Inflammatory macrophage treated with lipopolysaccharide for 4 hours (primary cell): ENCODE measurements around the gene NAP1L4.

Experiments
- DNase-seq: peaks from one replicate; pipeline ENCODE4 v3.0.0-alpha.2; 2020

NAP1L4 gene

GRCh38 chr11:3010521-3011275 lies 18.6 kb upstream of the NAP1L4 start:
- DNase-seq, result no peak

- no peak for DNase-seq
Observed at GRCh38 chr11:3010004-3010403, 17.9 kb upstream of the NAP1L4 start.

GRCh38 chr11:3009481-3009880 lies 17.4 kb upstream of the NAP1L4 start:
- DNase-seq, result no peak

- no peak for DNase-seq
Observed at GRCh38 chr11:3008746-3009336, 16.7 kb upstream of the NAP1L4 start.

GRCh38 chr11:3007404-3008010 lies 15.4 kb upstream of the NAP1L4 start:
- DNase-seq, result no peak

DNA sequence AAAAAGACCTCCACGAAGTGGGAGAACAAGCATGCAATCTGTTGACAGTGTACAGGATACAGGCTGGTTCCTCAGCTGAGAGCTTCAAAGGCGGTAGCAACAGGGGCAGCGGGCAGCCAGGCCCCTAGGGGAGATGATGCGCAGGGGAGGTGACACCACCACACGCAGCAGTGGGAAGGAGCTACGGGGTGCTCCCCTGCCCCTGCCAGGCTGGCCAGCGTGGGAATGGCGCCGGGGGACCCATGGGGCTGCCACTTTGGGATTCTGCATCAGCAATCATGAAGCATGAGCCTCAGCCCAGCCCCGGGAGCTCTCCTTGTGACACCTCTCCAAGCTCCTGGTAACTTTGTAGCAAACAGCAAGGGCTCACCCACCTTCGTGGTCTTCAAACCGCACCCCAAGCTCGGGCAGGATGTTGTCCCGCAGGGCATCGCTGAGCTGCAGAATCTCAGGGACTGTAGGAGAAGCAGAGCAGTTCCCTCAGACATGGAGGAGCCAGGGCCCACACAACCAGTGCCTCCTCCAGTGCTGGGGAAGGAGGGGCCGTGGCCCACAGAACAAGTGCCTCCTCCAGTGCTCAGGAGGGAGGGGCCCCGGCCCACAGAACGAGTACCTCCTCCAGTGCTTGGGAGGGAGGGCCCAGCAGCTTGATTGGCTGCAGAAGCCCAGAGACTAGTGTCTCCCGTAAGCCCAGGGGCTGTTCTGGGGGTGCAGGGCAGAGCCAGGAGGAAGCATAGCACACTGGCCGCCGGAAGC lies 14.6 kb upstream of the NAP1L4 start:
- DNase-seq, result no peak

DNA sequence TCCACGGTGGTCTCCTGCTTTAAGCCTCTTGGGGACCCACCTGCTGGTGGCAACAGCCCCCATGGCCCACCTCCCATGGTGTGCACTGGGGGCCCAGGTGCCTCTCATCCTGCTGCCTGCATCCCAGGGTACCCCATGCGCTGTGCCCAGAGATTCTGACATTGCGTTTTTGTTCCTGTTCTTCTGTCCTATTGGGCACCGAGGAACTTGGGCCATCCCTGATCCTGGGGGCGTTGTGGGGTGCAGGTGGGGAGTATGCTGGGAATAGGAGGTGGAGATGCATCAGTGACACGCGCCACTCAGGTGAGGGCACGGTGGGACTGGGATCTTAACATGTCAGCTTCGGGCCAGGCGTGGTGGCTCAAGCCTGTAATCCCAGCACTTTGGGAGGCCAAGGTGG lies 12.4 kb upstream of the NAP1L4 start:
- DNase-seq, result no peak

GRCh38 chr11:3003396-3004231 lies 11.5 kb upstream of the NAP1L4 start:
- DNase-seq, result no peak

DNA sequence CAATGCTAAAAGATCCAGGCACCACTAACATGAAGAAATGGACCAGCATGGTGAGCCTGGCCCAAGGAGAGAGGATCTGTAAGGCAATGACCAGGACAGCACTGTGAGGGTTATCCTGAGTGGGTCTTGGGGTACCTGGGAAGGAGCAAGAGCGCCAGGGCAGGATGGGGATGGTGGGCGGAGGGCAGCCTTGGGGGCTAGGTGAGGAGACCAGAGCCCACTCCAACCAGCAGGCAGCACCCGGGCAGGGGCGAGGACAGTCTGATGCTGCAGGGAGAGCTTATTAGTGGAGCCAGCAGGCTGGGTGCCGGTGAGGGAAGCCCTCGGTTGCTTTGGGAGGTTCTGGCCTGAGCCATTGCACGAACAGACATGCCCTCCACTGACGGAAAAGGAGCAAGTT lies 10.7 kb upstream of the NAP1L4 start:
- DNase-seq, result no peak

GRCh38 chr11:3002351-3002861 lies 10.3 kb upstream of the NAP1L4 start:
- DNase-seq, result no peak

GRCh38 chr11:3001496-3001895 lies 9.4 kb upstream of the NAP1L4 start:
- DNase-seq, result no peak

GRCh38 chr11:3000032-3000961 lies 8.2 kb upstream of the NAP1L4 start:
- DNase-seq, result no peak

- no peak for DNase-seq
Observed at GRCh38 chr11:2999464-2999998, 7.4 kb upstream of the NAP1L4 start.

DNA sequence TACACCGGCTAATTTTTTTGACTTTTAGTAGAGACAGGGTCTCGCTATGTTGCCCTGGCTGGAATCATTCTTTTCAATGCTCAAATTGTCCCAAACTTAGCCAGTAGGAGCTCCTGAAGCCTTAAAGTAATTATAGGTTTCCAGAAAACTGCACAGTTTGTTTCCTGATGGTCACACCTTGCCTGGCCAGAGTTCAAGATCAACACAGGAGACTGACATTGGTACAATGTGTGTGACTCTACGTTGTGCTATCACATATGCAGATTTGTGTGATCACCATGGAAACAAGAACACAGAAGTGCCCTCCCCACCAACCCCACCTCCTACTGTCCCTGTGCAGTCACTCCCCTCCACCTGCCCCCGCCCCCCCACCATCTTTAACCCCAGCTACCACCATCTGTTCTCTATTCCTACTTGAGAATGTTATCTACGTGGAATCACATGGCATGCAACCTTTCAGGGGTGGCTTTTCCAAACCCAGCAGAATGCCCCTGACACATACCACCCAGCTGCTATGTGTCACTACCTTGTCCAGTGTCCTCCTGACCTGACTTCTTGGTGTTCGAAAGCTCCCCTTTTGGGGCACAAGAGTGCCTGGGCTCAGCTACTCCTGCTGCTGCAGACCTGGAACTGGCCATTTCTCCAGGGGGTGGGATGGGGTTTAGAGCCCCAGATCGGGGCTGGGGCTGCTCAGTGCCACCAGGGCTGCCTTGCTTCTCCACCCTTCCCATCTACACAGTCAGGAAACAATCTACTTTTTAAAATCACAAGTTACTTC lies 6.1 kb upstream of the NAP1L4 start:
- DNase-seq, result no peak

GRCh38 chr11:2997406-2997805 lies 5.3 kb upstream of the NAP1L4 start:
- no peak for DNase-seq

GRCh38 chr11:2996976-2997375 lies 4.8 kb upstream of the NAP1L4 start:
- DNase-seq, result no peak

GRCh38 chr11:2995893-2996554 lies 3.9 kb upstream of the NAP1L4 start:
- DNase-seq, result no peak

DNA sequence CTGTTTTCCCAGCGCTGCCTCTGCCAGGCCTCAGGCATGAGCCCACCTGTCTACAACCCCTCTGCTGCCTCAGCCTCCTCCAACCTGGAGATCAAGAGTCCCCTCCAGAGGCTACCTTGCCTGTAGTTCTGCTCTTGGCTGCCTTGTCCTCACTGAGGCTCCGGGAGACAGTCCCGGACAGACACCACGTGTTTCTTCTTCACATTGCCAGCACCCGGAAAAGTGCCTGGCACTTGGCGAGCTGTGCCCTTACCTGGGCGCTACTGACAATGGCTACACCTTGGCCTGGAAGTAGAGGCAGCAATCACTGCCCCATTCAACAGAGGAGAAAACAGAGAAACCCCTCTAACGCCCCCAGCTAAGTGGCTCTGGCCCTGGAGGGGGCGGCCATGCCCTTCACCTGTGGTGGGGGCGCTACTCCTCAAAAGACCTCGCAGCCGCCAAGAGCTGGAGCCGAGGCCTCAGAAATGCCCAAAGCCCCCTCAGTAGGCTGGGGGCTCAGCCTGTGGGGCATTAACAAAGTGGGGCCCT lies 3.0 kb upstream of the NAP1L4 start:
- DNase-seq, result no peak

DNA sequence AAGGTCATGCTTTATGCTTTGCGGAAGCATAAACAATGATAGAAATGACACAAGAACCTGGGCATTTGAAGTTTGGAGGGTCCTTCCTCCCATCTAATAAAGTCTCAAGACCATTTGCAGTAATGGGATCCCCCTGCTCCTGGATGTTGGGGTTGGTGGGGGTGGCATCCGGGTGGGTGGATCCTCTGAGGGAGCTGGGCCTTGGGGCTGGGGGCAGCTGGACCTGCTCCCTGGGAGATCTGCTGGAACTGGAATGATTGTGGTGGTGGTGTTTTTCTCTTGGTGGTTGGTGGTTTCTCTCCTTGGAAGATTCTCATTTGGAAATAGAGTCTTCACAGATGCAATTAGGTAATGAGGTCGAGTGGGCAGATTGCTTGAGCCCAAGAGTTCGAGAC lies 2.2 kb upstream of the NAP1L4 start:
- no peak for DNase-seq

DNA sequence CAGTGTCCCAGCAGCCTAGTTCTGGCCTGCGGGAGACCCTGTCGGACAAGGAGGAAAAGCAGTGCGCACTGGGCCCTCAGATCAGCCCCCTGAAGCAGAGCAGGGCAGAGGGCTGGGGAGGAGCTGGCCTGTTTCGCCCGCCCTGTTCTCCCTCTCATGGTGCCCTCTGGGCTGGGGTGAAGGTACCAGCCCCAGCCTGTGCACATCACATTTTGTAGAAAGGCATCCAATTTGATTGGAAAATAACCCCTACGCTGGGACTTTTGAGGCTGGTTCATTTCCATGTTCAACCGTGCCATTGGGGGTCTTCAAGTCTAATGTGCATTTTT lies 832 bp upstream of the NAP1L4 start:
- DNase-seq, result no peak
